ENCODE measurements around the gene BABAM2.
"Not testable (repeated sequence)": the region's sequence is repeated elsewhere in the genome, so short reads cannot be mapped to it uniquely, and the experiment has no call there.

Gene BABAM2

GRCh38 chr2:27988306-27988705, 97.8 kb downstream of the BABAM2 start:
- no peak for DNase-seq

GRCh38 chr2:27988718-27989117, 98.2 kb downstream of the BABAM2 start:
- no peak for DNase-seq

- DNase-seq: no peak
These were observed 98.6 kb downstream of the BABAM2 start for GRCh38 chr2:27989149-27989548.

- DNase-seq: no peak
These were observed 99.6 kb downstream of the BABAM2 start for GRCh38 chr2:27990030-27990590.

- DNase-seq: no peak
These were observed 100.6 kb downstream of the BABAM2 start for GRCh38 chr2:27991146-27991545.

GRCh38 chr2:27992787-27993401, 102.4 kb downstream of the BABAM2 start:
- no peak for DNase-seq

GRCh38 chr2:27993402-27993787, 102.9 kb downstream of the BABAM2 start:
- DNase-seq: no peak

GRCh38 chr2:27993950-27994728, 103.6 kb downstream of the BABAM2 start:
- no peak for DNase-seq

- DNase-seq: no peak
These were observed 105.8 kb downstream of the BABAM2 start for GRCh38 chr2:27996156-27996922.

- DNase-seq: no peak
These were observed 109.8 kb downstream of the BABAM2 start for GRCh38 chr2:28000287-28000686.

GRCh38 chr2:28002181-28002580, 111.7 kb downstream of the BABAM2 start:
- DNase-seq: no peak

GRCh38 chr2:28004086-28004485, 113.6 kb downstream of the BABAM2 start:
- no peak for DNase-seq

- DNase-seq: no peak
These were observed 119.2 kb downstream of the BABAM2 start for GRCh38 chr2:28009732-28010131.

GRCh38 chr2:28011322-28011737, 120.8 kb downstream of the BABAM2 start:
- DNase-seq: no peak

- DNase-seq: not testable (repeated sequence)
These were observed 127.9 kb downstream of the BABAM2 start for GRCh38 chr2:28018474-28018873.

- DNase-seq: not testable (repeated sequence)
These were observed 129.0 kb downstream of the BABAM2 start for GRCh38 chr2:28019521-28019920.

- DNase-seq: no peak
These were observed 131.4 kb downstream of the BABAM2 start for GRCh38 chr2:28021898-28022297.

- DNase-seq: no peak
These were observed 134.6 kb downstream of the BABAM2 start for GRCh38 chr2:28025123-28025522.

GRCh38 chr2:28026230-28026629, 135.7 kb downstream of the BABAM2 start:
- not testable (repeated sequence) for DNase-seq

- no peak for DNase-seq
These were observed 137.5 kb downstream of the BABAM2 start for GRCh38 chr2:28028025-28028424.

- no peak for DNase-seq
These were observed 140.1 kb downstream of the BABAM2 start for GRCh38 chr2:28030600-28030999.

- DNase-seq: no peak
These were observed 142.3 kb downstream of the BABAM2 start for GRCh38 chr2:28032816-28033215.

- DNase-seq: no peak
These were observed 144.2 kb downstream of the BABAM2 start for GRCh38 chr2:28034696-28035095.
